Panc1 (cell line): ENCODE results near the gene PHYHIPL. TPM values are rescaled to one million over a fixed set of nuclear protein-coding genes. Genes with fewer than 3 reads are reported as not detected.

Experiments
- ATAC-seq: fragments of 200-7000 bp; cut with Tn5 transposase; 2 replicates; pipeline ENCODE4 v1.9.1; 2020; ENCODE audit warnings: mild to moderate bottlenecking, moderate library complexity
- BruUV-seq: library from RNA; stranded (reverse); fragments of 400-500 nt; replicated peaks from 2 replicates; lab custom pipeline; 2021; lab: Mats Ljungman, UMichigan
- CTCF ChIA-PET: fragments of 300-600 bp; sonication (Branson Sonifier 250); formaldehyde crosslinking; loops from one replicate; lab custom pipeline; 2022; ENCODE audit warnings: antibody characterized with exemption; lab: Charles Lee
- POLR2A ChIA-PET: fragments of 300-600 bp; sonication (Branson Sonifier 250); formaldehyde crosslinking; loops from one replicate; lab custom pipeline; 2022; ENCODE audit warnings: antibody characterized with exemption; lab: Charles Lee
- DNase-seq: peaks from one replicate; pipeline ENCODE4 v3.0.0-alpha.2; 2010; ENCODE audit warnings: low read depth, low spot score
- H3K27ac ChIP-seq: 2 replicates; pipeline ENCODE4 v1.5.1; 2011; ENCODE audit warnings: mild to moderate bottlenecking, low read length, inconsistent platforms
- H3K27me3 ChIP-seq: fragments of 200-500 bp; sonication (Bioruptor generic); 2 replicates; pipeline ENCODE4 v1.6.0; 2014; ENCODE audit warnings: low read length, inconsistent platforms; ENCODE audit not compliant: control insufficient read depth, insufficient read depth
- H3K36me3 ChIP-seq: fragments of 200-500 bp; sonication (Bioruptor generic); 2 replicates; pipeline ENCODE4 v1.5.1; 2014; ENCODE audit warnings: inconsistent platforms, mild to moderate bottlenecking, low read length, moderate library complexity; ENCODE audit not compliant: control insufficient read depth, insufficient read depth
- H3K4me1 ChIP-seq: 2 replicates; pipeline ENCODE4 v1.5.1; 2011; ENCODE audit warnings: inconsistent platforms, mild to moderate bottlenecking, low read length, moderate library complexity; ENCODE audit not compliant: control insufficient read depth, insufficient read depth
- H3K4me3 ChIP-seq, 2 experiments: 2 replicates each; pipeline ENCODE4 v1.5.1; 2011 to 2012; ENCODE audit warnings: low read depth in 2 of 2, low read length in 2 of 2, mild to moderate bottlenecking in 2 of 2, inconsistent platforms in 1 of 2, moderate library complexity in 1 of 2
- H3K9me3 ChIP-seq: fragments of 200-500 bp; sonication (Bioruptor generic); 2 replicates; pipeline ENCODE4 v1.5.1; 2014; ENCODE audit warnings: low read depth, mild to moderate bottlenecking, inconsistent platforms, low read length, moderate library complexity; ENCODE audit not compliant: control insufficient read depth, insufficient read depth
- CTCF ChIP-seq: fragments of 450-650 bp; IDR thresholded peaks from 2 replicates; pipeline ENCODE4 v1.5.1; 2017; ENCODE audit warnings: mild to moderate bottlenecking
- POLR2AphosphoS5 ChIP-seq: IDR thresholded peaks from 2 replicates; pipeline ENCODE4 v1.6.1; 2012; ENCODE audit warnings: mild to moderate bottlenecking, low read depth, low read length, moderate library complexity
- SIN3A ChIP-seq: IDR thresholded peaks from 2 replicates; pipeline ENCODE4 v1.6.1; 2012; ENCODE audit warnings: low read depth, mild to moderate bottlenecking, low read length, moderate library complexity, borderline replicate concordance; ENCODE audit not compliant: insufficient read depth
- TCF7L2 ChIP-seq: IDR thresholded peaks from 2 replicates; pipeline ENCODE4 v1.6.1; 2011; ENCODE audit warnings: mild to moderate bottlenecking, low read depth, low read length, inconsistent platforms
- in situ Hi-C: cut with HindIII; loops from 2 replicates; pipeline ENCODE4 v1.10.0; 2016; ENCODE audit warnings: low sequenced_read_pairs, low pct_unique_long_range_greater_than_20kb
- intact Hi-C: fragments of 100-400 bp; cut with micrococcal nuclease; formaldehyde crosslinking; loops from one replicate; pipeline ENCODE4 v1.10.0; 2022; ENCODE audit not compliant: unreplicated experiment
- total RNA-seq: library from RNA; stranded (reverse); gene quantifications from one replicate; pipeline ENCODE4 v1.2.1, GENCODE V29; 2021; ENCODE audit not compliant: unreplicated experiment
- TF ChIP-seq, protein P1 (sequence below), 2 experiments: IDR thresholded peaks; 2 replicates each; pipeline ENCODE4 v1.6.1; 2011 to 2012; ENCODE audit warnings: low read depth in 2 of 2, control low read depth in 1 of 2, low read length in 1 of 2, mild to moderate bottlenecking in 1 of 2, moderate library complexity in 1 of 2; ENCODE audit not compliant: insufficient read depth in 1 of 2

PHYHIPL gene
- total RNA-seq, 1 experiment from 2014 or later = not detected

- Histone ChIP-seq H3K36me3 (no peaks in the 10 kb centered on the region), H3K27me3 (no peaks in the 10 kb centered on the region), H3K27ac (no peak overlapping the region), H3K4me1 (no peaks in the 10 kb centered on the region), H3K9me3 (no peaks in the 10 kb centered on the region), H3K4me3 (no peak overlapping the region)
- TF ChIP-seq CTCF = no peak
- TF ChIP-seq POLR2AphosphoS5 = no peak
- no peak for TF ChIP-seq SIN3A
- TF ChIP-seq, protein P1, sequence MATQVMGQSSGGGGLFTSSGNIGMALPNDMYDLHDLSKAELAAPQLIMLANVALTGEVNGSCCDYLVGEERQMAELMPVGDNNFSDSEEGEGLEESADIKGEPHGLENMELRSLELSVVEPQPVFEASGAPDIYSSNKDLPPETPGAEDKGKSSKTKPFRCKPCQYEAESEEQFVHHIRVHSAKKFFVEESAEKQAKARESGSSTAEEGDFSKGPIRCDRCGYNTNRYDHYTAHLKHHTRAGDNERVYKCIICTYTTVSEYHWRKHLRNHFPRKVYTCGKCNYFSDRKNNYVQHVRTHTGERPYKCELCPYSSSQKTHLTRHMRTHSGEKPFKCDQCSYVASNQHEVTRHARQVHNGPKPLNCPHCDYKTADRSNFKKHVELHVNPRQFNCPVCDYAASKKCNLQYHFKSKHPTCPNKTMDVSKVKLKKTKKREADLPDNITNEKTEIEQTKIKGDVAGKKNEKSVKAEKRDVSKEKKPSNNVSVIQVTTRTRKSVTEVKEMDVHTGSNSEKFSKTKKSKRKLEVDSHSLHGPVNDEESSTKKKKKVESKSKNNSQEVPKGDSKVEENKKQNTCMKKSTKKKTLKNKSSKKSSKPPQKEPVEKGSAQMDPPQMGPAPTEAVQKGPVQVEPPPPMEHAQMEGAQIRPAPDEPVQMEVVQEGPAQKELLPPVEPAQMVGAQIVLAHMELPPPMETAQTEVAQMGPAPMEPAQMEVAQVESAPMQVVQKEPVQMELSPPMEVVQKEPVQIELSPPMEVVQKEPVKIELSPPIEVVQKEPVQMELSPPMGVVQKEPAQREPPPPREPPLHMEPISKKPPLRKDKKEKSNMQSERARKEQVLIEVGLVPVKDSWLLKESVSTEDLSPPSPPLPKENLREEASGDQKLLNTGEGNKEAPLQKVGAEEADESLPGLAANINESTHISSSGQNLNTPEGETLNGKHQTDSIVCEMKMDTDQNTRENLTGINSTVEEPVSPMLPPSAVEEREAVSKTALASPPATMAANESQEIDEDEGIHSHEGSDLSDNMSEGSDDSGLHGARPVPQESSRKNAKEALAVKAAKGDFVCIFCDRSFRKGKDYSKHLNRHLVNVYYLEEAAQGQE (IDR thresholded peaks at IDR 0.05; ENCODE audit: insufficient read depth in 1 of 2, low read depth in 2 of 2, low read length in 1 of 2) = no peak
- TF ChIP-seq TCF7L2 = no peak
- ATAC-seq (no peak), DNase-seq (no peak)
- no TSS peak for BruUV-seq
- ChIA-PET POLR2A (no interaction called here), CTCF (no interaction called here)
- in situ Hi-C loops = no loop called here
- intact Hi-C loops = no loop called here
Measured at GRCh38 chr10:59272061-59272460, 95.6 kb downstream of the PHYHIPL start.

- DNase-seq = no peak
- no peaks in the 10 kb centered on the region for H3K27me3 ChIP-seq
- no peaks in the 10 kb centered on the region for H3K9me3 ChIP-seq
- intact Hi-C loops (no loop called here), in situ Hi-C loops (no loop called here)
- no peak overlapping the region for H3K4me3 ChIP-seq
- no peaks in the 10 kb centered on the region for H3K36me3 ChIP-seq
- ChIA-PET POLR2A (no interaction called here), CTCF (no interaction called here)
- BruUV-seq = no TSS peak
- no peak overlapping the region for H3K27ac ChIP-seq
- no peak for TF ChIP-seq TCF7L2
- no peak for TF ChIP-seq CTCF
- TF ChIP-seq, protein P1 (IDR thresholded peaks at IDR 0.05; ENCODE audit: insufficient read depth in 1 of 2, low read depth in 2 of 2, low read length in 1 of 2) = no peak
- TF ChIP-seq POLR2AphosphoS5 = no peak
- no peak for TF ChIP-seq SIN3A
- no peaks in the 10 kb centered on the region for H3K4me1 ChIP-seq
- ATAC-seq = no peak
Measured at GRCh38 chr10:59273445-59273844, 97.0 kb downstream of the PHYHIPL start.
